ENCODE results near the gene ZNF3. TPM values are rescaled to one million over a fixed set of nuclear protein-coding genes. Genes with fewer than 3 reads are reported as not detected.

ZNF3 gene
- total and polyA plus RNA-seq, 3 donors from 2014 or later = 23.4 to 27.7 (median 24.7) TPM

DNA sequence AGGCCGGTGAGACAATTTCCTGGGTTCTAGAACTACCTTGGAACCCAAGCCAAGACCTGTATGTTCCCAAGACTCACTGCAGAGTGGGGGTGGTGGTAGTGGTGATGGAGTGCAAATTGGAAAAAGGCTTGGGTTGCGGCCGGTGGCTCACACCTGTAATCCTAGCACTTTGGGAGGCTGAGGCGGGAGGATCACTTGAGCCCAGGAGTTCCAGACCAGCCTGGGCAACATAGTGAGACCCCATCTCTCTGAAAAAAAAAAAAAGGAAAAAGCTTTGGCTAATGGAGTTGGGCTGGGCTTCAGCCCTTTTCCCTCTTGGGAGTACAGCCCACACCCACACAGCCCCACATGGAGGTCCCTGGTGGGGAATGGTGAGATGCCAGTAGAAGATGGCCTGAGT is 24.0 kb upstream of the ZNF3 start:
- H3K4me3 ChIP-seq = no peak overlapping the region
- H3K9me3 ChIP-seq = no peaks in the 10 kb centered on the region
- H3K27ac ChIP-seq = no peak overlapping the region
- no peaks in the 10 kb centered on the region for H3K27me3 ChIP-seq
- WGBS, 2 donors = 91 to 93% methylated on average over 3 to 4 of the region's 4 CpGs
- intact Hi-C loops (cut with DNase I; ENCODE audit: low total_unique reads) = no loop called here
- H3K4me1 ChIP-seq = no peaks in the 10 kb centered on the region
- no peaks in the 10 kb centered on the region for H3K36me3 ChIP-seq (ENCODE audit: low read depth, missing control alignments)
- no peak for DNase-seq
- TF ChIP-seq, protein P1, sequence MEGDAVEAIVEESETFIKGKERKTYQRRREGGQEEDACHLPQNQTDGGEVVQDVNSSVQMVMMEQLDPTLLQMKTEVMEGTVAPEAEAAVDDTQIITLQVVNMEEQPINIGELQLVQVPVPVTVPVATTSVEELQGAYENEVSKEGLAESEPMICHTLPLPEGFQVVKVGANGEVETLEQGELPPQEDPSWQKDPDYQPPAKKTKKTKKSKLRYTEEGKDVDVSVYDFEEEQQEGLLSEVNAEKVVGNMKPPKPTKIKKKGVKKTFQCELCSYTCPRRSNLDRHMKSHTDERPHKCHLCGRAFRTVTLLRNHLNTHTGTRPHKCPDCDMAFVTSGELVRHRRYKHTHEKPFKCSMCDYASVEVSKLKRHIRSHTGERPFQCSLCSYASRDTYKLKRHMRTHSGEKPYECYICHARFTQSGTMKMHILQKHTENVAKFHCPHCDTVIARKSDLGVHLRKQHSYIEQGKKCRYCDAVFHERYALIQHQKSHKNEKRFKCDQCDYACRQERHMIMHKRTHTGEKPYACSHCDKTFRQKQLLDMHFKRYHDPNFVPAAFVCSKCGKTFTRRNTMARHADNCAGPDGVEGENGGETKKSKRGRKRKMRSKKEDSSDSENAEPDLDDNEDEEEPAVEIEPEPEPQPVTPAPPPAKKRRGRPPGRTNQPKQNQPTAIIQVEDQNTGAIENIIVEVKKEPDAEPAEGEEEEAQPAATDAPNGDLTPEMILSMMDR (IDR thresholded peaks at IDR 0.05) = no peak
- TF ChIP-seq POLR2A (IDR thresholded peaks at IDR 0.05) = no peak

DNA sequence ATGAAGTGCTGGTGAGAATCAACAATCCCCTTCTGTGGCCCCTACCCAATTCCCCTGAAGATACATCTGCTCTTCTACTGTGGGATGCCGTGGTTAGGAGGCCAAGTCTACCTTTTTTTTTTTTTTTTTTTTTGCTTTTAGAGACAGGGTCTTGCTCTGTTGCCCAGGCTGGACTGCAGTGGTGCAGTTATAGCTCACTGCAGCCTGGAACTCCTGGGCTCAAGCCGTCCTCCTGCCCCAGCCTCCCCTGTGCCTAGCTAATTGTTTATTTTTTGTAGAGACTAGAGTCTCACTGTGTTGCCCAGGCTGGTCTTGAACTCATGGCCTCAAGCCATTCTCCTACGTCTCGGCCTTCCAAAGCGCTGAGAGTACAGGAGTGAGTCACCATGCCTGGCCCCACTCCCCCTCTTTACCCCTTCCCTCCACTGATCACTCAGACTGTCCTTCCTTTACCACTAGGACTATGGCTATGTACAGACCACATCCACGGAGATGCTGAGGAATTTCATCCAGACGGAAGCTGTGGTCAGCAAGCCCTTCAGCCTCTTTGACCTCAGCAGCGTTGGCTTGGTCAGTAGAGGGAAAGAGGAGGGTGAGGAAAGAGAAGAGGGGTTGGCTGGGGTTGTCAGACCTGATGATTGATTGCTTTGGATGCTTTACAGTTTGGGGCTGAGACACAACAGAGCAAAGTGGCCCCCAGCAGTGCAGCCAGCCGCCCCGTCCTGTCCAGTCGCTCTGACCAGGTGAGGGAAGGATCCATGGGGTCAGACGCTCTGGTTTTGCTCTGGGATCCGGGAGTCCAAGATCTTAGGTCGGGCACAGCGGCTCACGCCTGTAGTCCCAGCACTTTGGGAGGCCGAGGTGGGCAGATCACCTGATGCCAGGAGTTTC is 21.7 kb upstream of the ZNF3 start:
- Histone ChIP-seq H3K9me3 (no peaks in the 10 kb centered on the region), H3K4me3 (no peak overlapping the region), H3K27ac (no peak overlapping the region), H3K36me3 (ENCODE audit: low read depth, missing control alignments) (no peaks in the 10 kb centered on the region), H3K4me1 (no peaks in the 10 kb centered on the region), H3K27me3 (no peaks in the 10 kb centered on the region)
- intact Hi-C loops (cut with DNase I; ENCODE audit: low total_unique reads) = no loop called here
- no peak for DNase-seq
- no peak for TF ChIP-seq POLR2A (IDR thresholded peaks at IDR 0.05)
- TF ChIP-seq, protein P1 (IDR thresholded peaks at IDR 0.05) = no peak
- WGBS, 2 donors = 86 to 90% methylated on average over 16 to 17 of the region's 17 CpGs

DNA sequence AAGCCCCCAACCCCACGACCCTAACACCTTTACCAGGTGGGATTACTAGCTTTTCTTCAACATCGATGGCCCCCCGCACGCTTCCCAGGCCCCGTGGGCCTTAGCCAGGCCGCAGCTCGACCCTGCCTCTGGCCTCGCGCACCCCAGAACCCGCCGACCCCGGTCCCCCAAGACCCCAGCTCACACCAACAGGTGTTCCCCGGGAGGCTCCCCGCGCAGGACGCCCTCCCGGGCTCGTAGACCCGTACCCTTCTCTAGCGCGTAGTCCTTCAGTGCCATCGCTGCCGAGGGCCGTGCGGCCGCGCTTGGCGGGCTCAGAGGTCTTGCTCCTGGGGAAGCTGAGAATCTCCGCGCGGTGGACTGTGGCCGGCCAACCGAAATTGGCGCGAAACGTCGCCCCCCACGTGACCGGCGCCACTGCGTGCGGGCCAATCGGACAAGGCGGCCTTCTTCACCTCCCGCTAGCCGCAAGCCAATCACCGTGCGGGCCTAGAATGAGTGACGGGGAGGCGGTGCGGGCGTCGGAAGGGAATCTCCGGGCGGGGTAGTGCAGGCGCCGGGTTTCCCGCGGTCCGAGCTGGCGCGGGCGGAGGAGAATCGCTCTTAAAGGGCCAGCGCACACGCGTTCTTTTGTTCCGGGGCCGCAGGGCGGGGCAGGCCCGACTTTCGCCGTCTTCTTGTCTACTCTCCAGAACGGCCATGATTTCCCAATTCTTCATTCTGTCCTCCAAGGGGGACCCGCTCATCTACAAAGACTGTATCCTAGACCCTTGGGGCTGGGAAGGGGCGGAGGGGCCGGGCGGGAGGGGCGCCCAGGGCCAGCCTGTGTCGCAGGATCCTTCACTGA is 19.7 kb upstream of the ZNF3 start, which contains the start of the genes AP4M1 and MCM7:
AP4M1 (plus strand) TSS at position 628 of the 847 bp plus-strand sequence; CDS start at position 700, 72 bp downstream.
MCM7 (minus strand) TSS at position 382 of the 847 bp plus-strand sequence; CDS start at position 279, 103 bp downstream.
- intact Hi-C loops (cut with DNase I; ENCODE audit: low total_unique reads) = no loop called here
- peak; percentile 99 for DNase-seq
- TF ChIP-seq POLR2A (IDR thresholded peaks at IDR 0.05) = no peak
- TF ChIP-seq, protein P1 (IDR thresholded peaks at IDR 0.05) = no peak
- 0% methylated on average over 9 to 80 of the region's 80 CpGs for WGBS, 2 donors
- Histone ChIP-seq H3K9me3 (no peaks in the 10 kb centered on the region), H3K4me1 (no peaks in the 10 kb centered on the region), H3K4me3 (peak within 1 kb of the TSS; percentile 71 to 85), H3K27ac (peak within 1 kb of the TSS; percentile 73 to 93), H3K36me3 (ENCODE audit: low read depth, missing control alignments) (no peaks in the 10 kb centered on the region), H3K27me3 (no peaks in the 10 kb centered on the region)

DNA sequence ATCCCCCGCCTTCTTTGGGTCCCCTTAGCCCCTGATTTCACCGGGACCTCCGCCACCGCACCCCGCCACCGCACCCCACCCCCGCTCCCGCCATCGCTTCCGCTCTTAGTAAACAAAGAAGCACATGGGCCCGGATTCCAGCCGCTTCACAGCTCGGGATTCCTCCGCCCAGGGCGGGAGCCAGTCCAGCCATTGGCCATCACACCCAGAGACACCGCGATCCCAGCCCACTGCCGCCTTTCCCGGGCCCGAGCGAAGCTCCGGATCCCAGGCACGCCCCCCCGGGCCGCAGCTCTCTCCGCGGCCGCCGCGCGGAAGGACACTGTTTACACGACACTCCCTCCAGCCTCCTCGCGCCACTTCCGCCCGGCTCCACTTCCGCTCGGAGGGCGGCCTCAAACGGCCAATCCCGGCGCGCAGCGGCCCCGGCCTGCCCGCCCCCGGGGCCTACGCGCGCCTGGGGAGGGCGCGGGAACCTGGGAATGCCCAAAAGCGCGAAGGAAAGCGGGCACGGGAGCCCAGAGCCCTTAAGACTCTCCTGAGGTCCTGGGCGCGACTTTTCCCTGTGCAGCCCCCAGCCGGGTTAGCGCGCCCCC is 19.0 kb upstream of the ZNF3 start:
- 0 to 2% methylated on average over 10 to 58 of the region's 61 CpGs for WGBS, 2 donors
- DNase-seq = peak; percentile 96
- no peak for TF ChIP-seq POLR2A (IDR thresholded peaks at IDR 0.05)
- TF ChIP-seq, protein P1 (IDR thresholded peaks at IDR 0.05) = peak in 1 of 3 experiments; percentile 8
- Histone ChIP-seq H3K4me3 (peak overlapping the region; percentile 71 to 85), H3K27ac (peak overlapping the region; percentile 66 to 93), H3K36me3 (ENCODE audit: low read depth, missing control alignments) (no peaks in the 10 kb centered on the region), H3K4me1 (no peaks in the 10 kb centered on the region), H3K9me3 (no peaks in the 10 kb centered on the region), H3K27me3 (no peaks in the 10 kb centered on the region)
- intact Hi-C loops (cut with DNase I; ENCODE audit: low total_unique reads) = no loop called here

Data from testis (tissue), 3 donors.